Activated CD8-positive, alpha-beta T cell treated with anti-CD3 and anti-CD28 coated beads, Interleukin-2, amount 10 ng/mL, durations not matched to agents 7 days and 5 days (primary cell): Measurements from ENCODE around the gene GRAMD1B. TPM values are rescaled to one million over a fixed set of nuclear protein-coding genes. Genes with fewer than 3 reads are reported as not detected.

Source experiments
- ATAC-seq: fragments of 150-1000 bp; cut with Tn5 transposase; one replicate; pipeline ENCODE4 v1.10.0; 2021; ENCODE audit warnings: moderate library complexity
- CTCF ChIA-PET: fragments of 350-600 bp; sonication (Branson Sonifier 250); formaldehyde crosslinking; loops from one replicate; lab custom pipeline; 2021; ENCODE audit warnings: antibody characterized with exemption; lab: Charles Lee
- POLR2A ChIA-PET: fragments of 350-600 bp; sonication (Branson Sonifier 250); formaldehyde crosslinking; loops from one replicate; lab custom pipeline; 2021; ENCODE audit warnings: antibody characterized with exemption; lab: Charles Lee
- DNase-seq: peaks from one replicate; pipeline ENCODE4 v3.0.0-alpha.2; 2020
- H3K27ac Mint-ChIP-seq: one replicate; pipeline ENCODE4 v1.8.0; 2021; ENCODE audit warnings: mild to moderate bottlenecking, mixed read lengths
- H3K27me3 Mint-ChIP-seq: one replicate; pipeline ENCODE4 v1.8.0; 2021; ENCODE audit warnings: low read depth, mixed read lengths
- H3K36me3 Mint-ChIP-seq: one replicate; pipeline ENCODE4 v1.8.0; 2021; ENCODE audit warnings: low read depth, mixed read lengths
- H3K4me1 Mint-ChIP-seq: one replicate; pipeline ENCODE4 v1.8.0; 2021; ENCODE audit warnings: low read depth, mixed read lengths
- H3K4me3 Mint-ChIP-seq: one replicate; pipeline ENCODE4 v1.8.0; 2021; ENCODE audit warnings: mild to moderate bottlenecking, mixed read lengths
- H3K9me3 Mint-ChIP-seq: one replicate; pipeline ENCODE4 v1.8.0; 2022; ENCODE audit warnings: mixed read lengths; ENCODE audit not compliant: insufficient read depth
- total RNA-seq, 2 experiments: library from RNA; stranded (reverse); gene quantifications; one replicate each; pipeline ENCODE4 v1.2.3, GENCODE V29; 2021

The GRAMD1B gene
- 10 to 100 TPM; 22.8 to 26.0 TPM for total RNA-seq

- DNase-seq: peak; percentile 90
- peaks cover 15% of the 10 kb centered on the region for H3K36me3 Mint-ChIP-seq
- ATAC-seq: peak; percentile 85
- ChIA-PET POLR2A (interaction anchor here (0.9 kb wide), 1 partner anchor 11 kb away, joined by 3 read pairs; no protein-coding TSS in a partner anchor), CTCF (interaction anchor here (0.9 to 9.9 kb wide), 7 partner anchors 10 to 327 kb away, joined by 3 to 128 read pairs (median 4); no protein-coding TSS in a partner anchor)
- peaks cover 3% of the 10 kb centered on the region for H3K27me3 Mint-ChIP-seq
- peak within 1 kb of the TSS; percentile 96 for H3K27ac Mint-ChIP-seq
- H3K4me3 Mint-ChIP-seq: peak within 1 kb of the TSS; percentile 88
- peaks cover 47% of the 10 kb centered on the region for H3K4me1 Mint-ChIP-seq
- no peaks in the 10 kb centered on the region for H3K9me3 Mint-ChIP-seq
These were observed at the start of gene GRAMD1B for GRCh38 chr11:123429913-123430720. Gene GRAMD1B, plus strand, starts transcription at chr11:123430269. Its CDS starts 524 bp downstream, at chr11:123430793.

GRCh38 chr11:123381149-123381548 is 48.9 kb upstream of the GRAMD1B start:
- ChIA-PET CTCF (interaction anchor here (1.0 to 3.2 kb wide), 7 partner anchors 11 to 78 kb away, joined by 3 to 25 read pairs (median 4); no protein-coding TSS in a partner anchor), POLR2A (interaction anchor here (0.6 to 0.8 kb wide), 3 partner anchors 23 to 319 kb away, joined by 5 to 6 read pairs (median 5); partner anchors contain the start of gene HSPA8)
- DNase-seq (no peak), ATAC-seq (no peak)
- Mint-ChIP-seq H3K4me1 (peaks cover 32% of the 10 kb centered on the region), H3K27me3 (peaks cover 4% of the 10 kb centered on the region), H3K4me3 (peak overlapping the region; percentile 54), H3K36me3 (no peaks in the 10 kb centered on the region), H3K27ac (peak overlapping the region; percentile 76), H3K9me3 (no peaks in the 10 kb centered on the region)

GRCh38 chr11:123381817-123382554 is 48.1 kb upstream of the GRAMD1B start:
- POLR2A ChIA-PET: interaction anchor here (0.6 to 0.8 kb wide), 3 partner anchors 24 to 320 kb away, joined by 5 to 6 read pairs (median 5); partner anchors contain the start of gene HSPA8
- no peaks in the 10 kb centered on the region for H3K36me3 Mint-ChIP-seq
- CTCF ChIA-PET: interaction anchor here (1.0 to 3.2 kb wide), 8 partner anchors 11 to 101 kb away, joined by 3 to 25 read pairs (median 4); no protein-coding TSS in a partner anchor

GRCh38 chr11:123382555-123383074 is 47.5 kb upstream of the GRAMD1B start:
- ChIA-PET POLR2A (no interaction called here), CTCF (interaction anchor here (1.0 to 3.2 kb wide), 5 partner anchors 12 to 101 kb away, joined by 3 to 25 read pairs (median 4); no protein-coding TSS in a partner anchor)
- H3K36me3 Mint-ChIP-seq: no peaks in the 10 kb centered on the region
- ATAC-seq (no peak), DNase-seq (no peak)
- no peaks in the 10 kb centered on the region for H3K9me3 Mint-ChIP-seq
- H3K4me3 Mint-ChIP-seq: no peak overlapping the region
- no peak overlapping the region for H3K27ac Mint-ChIP-seq
- peaks cover 27% of the 10 kb centered on the region for H3K4me1 Mint-ChIP-seq
- peaks cover 2% of the 10 kb centered on the region for H3K27me3 Mint-ChIP-seq

More at GRCh38 chr11:123381817-123382554, 48.1 kb upstream of the GRAMD1B start:
- H3K4me1 Mint-ChIP-seq: peaks cover 31% of the 10 kb centered on the region
- ATAC-seq (peak; percentile 98), DNase-seq (peak; percentile 67)
- peak overlapping the region; percentile 54 for H3K4me3 Mint-ChIP-seq
- H3K27ac Mint-ChIP-seq: peak overlapping the region; percentile 76
- H3K27me3 Mint-ChIP-seq: peaks cover 2% of the 10 kb centered on the region
- H3K9me3 Mint-ChIP-seq: no peaks in the 10 kb centered on the region

GRCh38 chr11:123384116-123384515 is 46.0 kb upstream of the GRAMD1B start:
- ATAC-seq: no peak
- peaks cover 2% of the 10 kb centered on the region for H3K27me3 Mint-ChIP-seq
- H3K4me1 Mint-ChIP-seq: peaks cover 21% of the 10 kb centered on the region
- no peak overlapping the region for H3K27ac Mint-ChIP-seq
- no peak overlapping the region for H3K4me3 Mint-ChIP-seq
- POLR2A ChIA-PET: no interaction called here
- no peak for DNase-seq
- H3K9me3 Mint-ChIP-seq: no peaks in the 10 kb centered on the region
- CTCF ChIA-PET: interaction anchor here (1.1 to 1.3 kb wide), 2 partner anchors 23 to 95 kb away, joined by 4 to 6 read pairs; no protein-coding TSS in a partner anchor
- H3K36me3 Mint-ChIP-seq: no peaks in the 10 kb centered on the region

- Mint-ChIP-seq H3K27me3 (peaks cover 3% of the 10 kb centered on the region), H3K36me3 (no peaks in the 10 kb centered on the region), H3K9me3 (no peaks in the 10 kb centered on the region), H3K4me1 (peaks cover under 1% of the 10 kb centered on the region), H3K27ac (no peak overlapping the region), H3K4me3 (no peak overlapping the region)
- ChIA-PET POLR2A (no interaction called here), CTCF (interaction anchor here (1.4 to 1.6 kb wide), 2 partner anchors 21 to 92 kb away, joined by 6 to 8 read pairs; no protein-coding TSS in a partner anchor)
- DNase-seq (no peak), ATAC-seq (no peak)
These were observed 43.1 kb upstream of the GRAMD1B start for GRCh38 chr11:123386796-123387510.

- DNase-seq (no peak), ATAC-seq (no peak)
- Mint-ChIP-seq H3K4me1 (peaks cover 10% of the 10 kb centered on the region), H3K27ac (no peak overlapping the region), H3K27me3 (peaks cover 4% of the 10 kb centered on the region), H3K4me3 (no peak overlapping the region), H3K36me3 (no peaks in the 10 kb centered on the region), H3K9me3 (no peaks in the 10 kb centered on the region)
- CTCF ChIA-PET: interaction anchor here (1.0 to 1.6 kb wide), 3 partner anchors 14 to 90 kb away, joined by 3 to 6 read pairs (median 3); no protein-coding TSS in a partner anchor
- POLR2A ChIA-PET: no interaction called here
These were observed 41.4 kb upstream of the GRAMD1B start for GRCh38 chr11:123388640-123389039.

- DNase-seq (no peak), ATAC-seq (no peak)
- CTCF ChIA-PET: interaction anchor here (2.0 kb wide), 1 partner anchor 17 kb away, joined by 9 read pairs; no protein-coding TSS in a partner anchor
- Mint-ChIP-seq H3K36me3 (no peaks in the 10 kb centered on the region), H3K4me1 (peaks cover 13% of the 10 kb centered on the region), H3K27ac (no peak overlapping the region), H3K27me3 (peaks cover 12% of the 10 kb centered on the region), H3K9me3 (no peaks in the 10 kb centered on the region), H3K4me3 (no peak overlapping the region)
- POLR2A ChIA-PET: no interaction called here
These were observed 39.9 kb upstream of the GRAMD1B start for GRCh38 chr11:123390146-123390545.

GRCh38 chr11:123391646-123392348 is 38.3 kb upstream of the GRAMD1B start:
- Mint-ChIP-seq H3K27ac (no peak overlapping the region), H3K9me3 (no peaks in the 10 kb centered on the region), H3K27me3 (peaks cover 15% of the 10 kb centered on the region), H3K36me3 (no peaks in the 10 kb centered on the region), H3K4me3 (no peak overlapping the region), H3K4me1 (peaks cover 13% of the 10 kb centered on the region)
- DNase-seq (no peak), ATAC-seq (no peak)
- POLR2A ChIA-PET: no interaction called here
- CTCF ChIA-PET: interaction anchor here (1.3 to 2.0 kb wide), 3 partner anchors 15 to 131 kb away, joined by 3 to 9 read pairs (median 6); no protein-coding TSS in a partner anchor

- no peaks in the 10 kb centered on the region for H3K36me3 Mint-ChIP-seq
- H3K4me3 Mint-ChIP-seq: no peak overlapping the region
- ChIA-PET POLR2A (no interaction called here), CTCF (interaction anchor here (0.7 to 2.3 kb wide), 6 partner anchors 11 to 131 kb away, joined by 3 to 9 read pairs (median 4); no protein-coding TSS in a partner anchor)
- peaks cover 15% of the 10 kb centered on the region for H3K27me3 Mint-ChIP-seq
- ATAC-seq (no peak), DNase-seq (no peak)
- no peak overlapping the region for H3K27ac Mint-ChIP-seq
- H3K9me3 Mint-ChIP-seq: no peaks in the 10 kb centered on the region
- H3K4me1 Mint-ChIP-seq: peaks cover 13% of the 10 kb centered on the region
These were observed 37.6 kb upstream of the GRAMD1B start for GRCh38 chr11:123392431-123392830.
